Smooth muscle cell (in vitro differentiated cells): Measurements from ENCODE around the gene KDF1. TPM values are rescaled to one million over a fixed set of nuclear protein-coding genes. Genes with fewer than 3 reads are reported as not detected.

Source experiments
- DNase-seq: peaks from one replicate; lab custom pipeline; 2025; ENCODE audit not compliant: unreplicated experiment; lab: John Stamatoyannopoulos, UW
- H2AFZ ChIP-seq: fragments of 200-600 bp; sonication (generic); 2 replicates; pipeline ENCODE4 v1.6.0; 2016; ENCODE audit warnings: antibody characterized with exemption, low read depth, mild to moderate bottlenecking
- H3F3A ChIP-seq: fragments of 200-600 bp; sonication (generic); 2 replicates; pipeline ENCODE4 v1.6.0; 2017; ENCODE audit warnings: antibody characterized with exemption, low read depth
- H3K27ac ChIP-seq: fragments of 200-600 bp; sonication (generic); 2 replicates; pipeline ENCODE4 v1.5.1; 2016; ENCODE audit warnings: low read depth, mild to moderate bottlenecking
- H3K27me3 ChIP-seq: fragments of 200-600 bp; sonication (generic); 2 replicates; pipeline ENCODE4 v1.6.1; 2016; ENCODE audit warnings: low read depth, mild to moderate bottlenecking
- H3K36me3 ChIP-seq: fragments of 200-600 bp; sonication (generic); 2 replicates; pipeline ENCODE4 v1.5.1; 2016; ENCODE audit warnings: low read depth
- H3K4me1 ChIP-seq: fragments of 200-600 bp; sonication (generic); 2 replicates; pipeline ENCODE4 v1.5.1; 2016; ENCODE audit warnings: low read depth
- H3K4me2 ChIP-seq: fragments of 200-600 bp; sonication (generic); 2 replicates; pipeline ENCODE4 v1.6.0; 2016; ENCODE audit warnings: mild to moderate bottlenecking
- H3K4me3 ChIP-seq: fragments of 200-600 bp; sonication (generic); 2 replicates; pipeline ENCODE4 v1.5.1; 2016; ENCODE audit warnings: mild to moderate bottlenecking
- H3K79me2 ChIP-seq: fragments of 200-600 bp; sonication (generic); 2 replicates; pipeline ENCODE4 v1.6.0; 2016; ENCODE audit warnings: low read depth, mild to moderate bottlenecking
- H3K9ac ChIP-seq: fragments of 200-600 bp; sonication (generic); 2 replicates; pipeline ENCODE4 v1.6.0; 2016; ENCODE audit warnings: low read depth
- H3K9me3 ChIP-seq: fragments of 200-600 bp; sonication (generic); replicated peaks from 2 replicates; pipeline ENCODE4 v1.5.1; 2016; ENCODE audit warnings: low read depth
- H4K20me1 ChIP-seq: fragments of 200-600 bp; sonication (generic); 2 replicates; pipeline ENCODE4 v1.6.0; 2016; ENCODE audit warnings: low read depth
- WGBS: methylation state at CpG from one replicate; pipeline ENCODE4 v1.1.7; 2016; ENCODE audit warnings: low lambda C conversion rate; 5-methylcytosine and 5-hydroxymethylcytosine counted together
- polyA plus RNA-seq: library from polyadenylated mRNA; unstranded; fragments of >200 nt; fragmentation: Nextera tagmentation; extraction: Ambion mirVana; gene quantifications from 2 replicates; pipeline ENCODE4 v1.2.1, GENCODE V29; 2016
- total RNA-seq: library from RNA; depleted of rRNA; stranded (reverse); fragments of >200 nt; gene quantifications from 2 replicates; pipeline ENCODE4 v1.2.3, GENCODE V29; 2014
- TF ChIP-seq, protein P1 (sequence below): fragments of 200-600 bp; sonication (generic); IDR thresholded peaks from 2 replicates; pipeline ENCODE4 v1.5.1; 2017; ENCODE audit warnings: borderline replicate concordance, mild to moderate bottlenecking, antibody characterized with exemption; ENCODE audit not compliant: insufficient read depth, poor library complexity, severe bottlenecking

Gene KDF1
- total RNA-seq: 2.5 and 2.7 TPM in 2 replicates
- 0.96 and 10.0 TPM in 2 replicates for polyA plus RNA-seq

DNA sequence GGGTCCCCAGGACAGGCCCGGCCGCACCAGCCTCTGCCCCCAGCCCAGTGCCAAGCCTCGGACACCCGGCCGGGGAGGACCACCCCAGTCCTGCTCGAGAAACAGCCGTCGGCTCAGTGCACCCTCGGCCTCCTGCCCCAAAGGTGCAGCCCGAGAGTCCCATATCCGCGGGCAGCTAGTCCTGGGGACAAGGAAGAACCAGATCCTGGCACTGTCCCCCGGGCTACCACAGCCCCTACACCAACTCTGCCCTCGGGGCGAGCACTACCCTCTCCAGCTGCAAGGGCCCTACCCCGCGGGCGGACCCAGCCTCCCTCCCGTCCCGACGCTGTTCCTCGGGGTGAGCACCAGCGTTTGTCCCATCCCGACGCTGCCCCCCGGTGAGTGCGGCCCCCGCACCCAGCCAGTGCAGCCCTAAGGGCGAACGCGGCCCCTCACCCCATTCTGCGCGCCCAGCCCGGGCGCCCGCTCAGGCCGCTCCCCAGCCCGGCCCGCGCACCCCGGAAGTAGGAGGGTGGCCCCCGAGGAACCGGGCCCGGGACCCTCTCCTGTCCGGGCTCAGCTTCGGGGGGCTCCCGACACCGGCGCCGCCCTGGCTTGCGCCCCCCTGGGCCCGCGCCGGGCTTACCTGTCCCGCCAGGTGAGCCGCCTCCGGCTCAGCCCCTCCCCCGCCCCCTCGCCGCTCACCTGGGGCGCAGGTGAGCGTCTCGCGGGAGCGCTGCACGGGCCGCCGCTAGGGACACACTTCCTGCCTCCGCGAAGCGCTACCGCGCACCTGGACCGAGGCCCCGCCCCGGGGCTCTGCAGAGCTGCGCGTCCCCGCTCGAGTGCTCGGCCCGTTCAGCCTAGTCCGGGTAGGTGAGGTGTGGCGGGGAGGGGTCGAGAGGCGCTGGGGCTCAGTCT, at the start of gene KDF1:
TSS of gene KDF1 (minus strand) at position 747 of the 903 bp plus-strand sequence. CDS start 8,088 bp downstream, outside the sequence.
- Histone ChIP-seq H3K27me3 (peaks cover 49% of the 10 kb centered on the region), H3K9ac (peak within 1 kb of the TSS; percentile 22), H3F3A (peaks cover 5% of the 10 kb centered on the region), H3K36me3 (no peaks in the 10 kb centered on the region), H2AFZ (no peak within 1 kb of the TSS), H3K4me1 (no peaks in the 10 kb centered on the region), H4K20me1 (no peaks in the 10 kb centered on the region), H3K9me3 (no peaks in the 10 kb centered on the region), H3K4me2 (peak within 1 kb of the TSS; percentile 82), H3K79me2 (no peaks in the 10 kb centered on the region), H3K4me3 (peak within 1 kb of the TSS; percentile 55), H3K27ac (no peak within 1 kb of the TSS)
- no peak for DNase-seq
- 2% methylated on average over 64 of the region's 86 CpGs for WGBS
- TF ChIP-seq, protein P1, sequence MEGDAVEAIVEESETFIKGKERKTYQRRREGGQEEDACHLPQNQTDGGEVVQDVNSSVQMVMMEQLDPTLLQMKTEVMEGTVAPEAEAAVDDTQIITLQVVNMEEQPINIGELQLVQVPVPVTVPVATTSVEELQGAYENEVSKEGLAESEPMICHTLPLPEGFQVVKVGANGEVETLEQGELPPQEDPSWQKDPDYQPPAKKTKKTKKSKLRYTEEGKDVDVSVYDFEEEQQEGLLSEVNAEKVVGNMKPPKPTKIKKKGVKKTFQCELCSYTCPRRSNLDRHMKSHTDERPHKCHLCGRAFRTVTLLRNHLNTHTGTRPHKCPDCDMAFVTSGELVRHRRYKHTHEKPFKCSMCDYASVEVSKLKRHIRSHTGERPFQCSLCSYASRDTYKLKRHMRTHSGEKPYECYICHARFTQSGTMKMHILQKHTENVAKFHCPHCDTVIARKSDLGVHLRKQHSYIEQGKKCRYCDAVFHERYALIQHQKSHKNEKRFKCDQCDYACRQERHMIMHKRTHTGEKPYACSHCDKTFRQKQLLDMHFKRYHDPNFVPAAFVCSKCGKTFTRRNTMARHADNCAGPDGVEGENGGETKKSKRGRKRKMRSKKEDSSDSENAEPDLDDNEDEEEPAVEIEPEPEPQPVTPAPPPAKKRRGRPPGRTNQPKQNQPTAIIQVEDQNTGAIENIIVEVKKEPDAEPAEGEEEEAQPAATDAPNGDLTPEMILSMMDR: no peak

DNA sequence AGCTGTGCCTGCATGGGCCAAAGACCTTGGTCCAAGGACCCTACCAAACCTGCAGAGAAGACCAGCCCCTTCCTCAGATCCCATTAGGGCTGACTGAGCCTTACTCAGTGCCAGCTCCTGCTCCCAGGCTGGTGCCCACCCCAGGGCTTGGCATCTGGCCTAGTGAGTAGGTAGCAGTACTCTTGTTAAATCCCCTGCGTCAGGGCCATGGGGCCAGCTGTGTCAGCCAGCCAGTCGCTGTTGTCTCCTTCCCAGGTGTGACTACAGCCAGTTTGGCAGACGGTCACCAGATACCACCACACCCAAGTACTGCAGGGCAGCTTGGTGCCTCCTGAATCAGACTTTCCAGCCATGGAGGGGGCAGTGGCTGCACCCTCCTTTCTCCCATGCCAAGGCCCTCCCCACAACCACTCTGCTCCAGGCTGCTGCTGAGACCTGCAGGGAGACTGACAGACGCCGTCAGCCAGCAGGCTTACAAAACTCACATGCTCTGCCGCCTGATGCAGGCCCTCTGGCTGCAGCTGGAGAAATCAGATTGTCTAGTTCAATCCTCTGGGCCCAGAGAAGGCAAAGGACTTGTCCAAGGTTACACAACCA, 49.4 kb upstream of the KDF1 start:
- Histone ChIP-seq H3K4me2 (peak overlapping the region; percentile 20), H3K4me3 (no peak overlapping the region), H3K9me3 (no peaks in the 10 kb centered on the region), H2AFZ (no peak overlapping the region), H3K9ac (peak overlapping the region; percentile 54), H3K36me3 (no peaks in the 10 kb centered on the region), H3F3A (peaks cover 4% of the 10 kb centered on the region), H4K20me1 (no peaks in the 10 kb centered on the region), H3K27me3 (no peaks in the 10 kb centered on the region), H3K79me2 (no peaks in the 10 kb centered on the region), H3K4me1 (peaks cover 23% of the 10 kb centered on the region), H3K27ac (peak overlapping the region; percentile 74)
- WGBS: 53% methylated on average over 6 of the region's 6 CpGs
- TF ChIP-seq, protein P1: no peak
- DNase-seq: no peak

GRCh38 chr1:27007909-27008582, 47.8 kb upstream of the KDF1 start:
- no peak overlapping the region for H2AFZ ChIP-seq
- H3K9me3 ChIP-seq: no peaks in the 10 kb centered on the region
- peaks cover 4% of the 10 kb centered on the region for H3F3A ChIP-seq
- H3K9ac ChIP-seq: no peak overlapping the region
- no peaks in the 10 kb centered on the region for H3K79me2 ChIP-seq
- TF ChIP-seq, protein P1: no peak
- DNase-seq: no peak
- 39% methylated on average over 9 of the region's 9 CpGs for WGBS
- H3K4me3 ChIP-seq: no peak overlapping the region
- H3K4me2 ChIP-seq: no peak overlapping the region
- peaks cover 31% of the 10 kb centered on the region for H3K4me1 ChIP-seq
- H4K20me1 ChIP-seq: no peaks in the 10 kb centered on the region
- H3K27me3 ChIP-seq: no peaks in the 10 kb centered on the region
- H3K36me3 ChIP-seq: no peaks in the 10 kb centered on the region
- peak overlapping the region; percentile 42 for H3K27ac ChIP-seq
